ENCODE data around the gene GLI1.

DNA sequence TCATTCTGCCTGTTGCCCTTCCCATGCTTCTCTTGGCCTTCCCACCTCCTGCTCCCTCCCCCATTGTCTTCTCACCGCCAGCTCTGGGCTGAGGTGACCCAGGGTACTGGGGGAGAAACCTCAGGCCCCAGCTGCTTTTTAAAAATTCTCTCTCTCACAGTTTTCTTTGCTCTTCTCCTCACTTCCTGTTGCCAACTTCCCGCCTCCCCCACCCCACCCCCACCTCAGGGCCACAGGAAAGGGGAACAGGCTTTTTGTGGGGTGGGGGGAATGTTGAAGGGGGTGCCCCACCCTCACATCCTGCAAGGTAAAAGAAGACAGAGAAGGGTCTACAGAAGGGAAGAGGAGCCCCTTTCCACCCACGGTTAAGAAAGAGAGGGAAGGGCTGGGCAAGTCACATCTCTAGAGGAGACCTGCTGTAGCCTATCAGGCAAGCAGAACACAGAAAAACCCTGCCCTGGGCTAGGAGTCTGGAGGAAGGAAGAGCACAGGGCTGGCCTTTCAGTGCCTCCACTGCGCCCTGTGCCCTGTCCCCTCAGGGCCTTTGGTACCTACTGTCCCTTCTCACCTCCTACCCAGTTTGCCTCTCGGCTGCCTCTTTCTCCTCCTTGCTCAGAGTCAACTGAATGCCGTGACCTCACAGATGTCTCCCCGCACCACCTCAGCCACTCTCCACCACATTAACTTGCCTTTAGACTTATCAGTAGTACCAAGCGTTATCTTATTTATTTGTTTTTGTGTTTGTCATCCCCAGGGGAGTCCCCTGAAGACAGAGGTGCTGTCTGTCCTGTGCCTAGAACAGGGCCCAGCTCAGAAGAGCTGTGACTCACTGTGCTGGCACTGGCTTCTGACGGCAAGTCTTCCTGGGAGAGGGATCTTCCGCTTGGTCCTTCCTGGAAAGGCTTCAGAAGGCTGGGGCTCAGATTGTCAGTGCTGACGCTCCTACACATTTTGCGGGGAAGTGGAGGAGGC, 18.4 kb downstream of the GLI1 start:
- peak; percentile 58; the same call in 1 of the 2 replicates for TF ChIP-seq POLR2A (IDR thresholded peaks at IDR 0.05; ENCODE audit: low read depth, low read length)
- peak; percentile 78 for TF ChIP-seq POLR2AphosphoS5 (IDR thresholded peaks at IDR 0.05; ENCODE audit: low read depth, low read length)
- TF ChIP-seq TAF1 (IDR thresholded peaks at IDR 0.05; ENCODE audit: borderline replicate concordance, low read depth, low read length) = no peak

Data from GM12892 (cell line).